NCI-H460 (cell line): ENCODE measurements around the gene MLANA. TPM values are rescaled to one million over a fixed set of nuclear protein-coding genes. Genes with fewer than 3 reads are reported as not detected.
A peak's percentile ranks its signal among the peaks of the same experiment; 100 is the strongest.
"Not testable (repeated sequence)": the region's sequence is repeated elsewhere in the genome, so short reads cannot be mapped to it uniquely, and the experiment has no call there.

Source experiments
- DNase-seq: peaks from one replicate; pipeline ENCODE4 v3.0.0-alpha.2; 2016; ENCODE audit warnings: low read depth; ENCODE audit errors: extremely low read depth
- total RNA-seq: library from RNA; depleted of rRNA; stranded (reverse); fragments of >200 nt; shearing (Covaris generic); gene quantifications from 2 replicates; pipeline ENCODE4 v1.2.3, GENCODE V29; 2014

The MLANA gene
- total RNA-seq, 1 experiment from 2014 or later, result not detected

DNA sequence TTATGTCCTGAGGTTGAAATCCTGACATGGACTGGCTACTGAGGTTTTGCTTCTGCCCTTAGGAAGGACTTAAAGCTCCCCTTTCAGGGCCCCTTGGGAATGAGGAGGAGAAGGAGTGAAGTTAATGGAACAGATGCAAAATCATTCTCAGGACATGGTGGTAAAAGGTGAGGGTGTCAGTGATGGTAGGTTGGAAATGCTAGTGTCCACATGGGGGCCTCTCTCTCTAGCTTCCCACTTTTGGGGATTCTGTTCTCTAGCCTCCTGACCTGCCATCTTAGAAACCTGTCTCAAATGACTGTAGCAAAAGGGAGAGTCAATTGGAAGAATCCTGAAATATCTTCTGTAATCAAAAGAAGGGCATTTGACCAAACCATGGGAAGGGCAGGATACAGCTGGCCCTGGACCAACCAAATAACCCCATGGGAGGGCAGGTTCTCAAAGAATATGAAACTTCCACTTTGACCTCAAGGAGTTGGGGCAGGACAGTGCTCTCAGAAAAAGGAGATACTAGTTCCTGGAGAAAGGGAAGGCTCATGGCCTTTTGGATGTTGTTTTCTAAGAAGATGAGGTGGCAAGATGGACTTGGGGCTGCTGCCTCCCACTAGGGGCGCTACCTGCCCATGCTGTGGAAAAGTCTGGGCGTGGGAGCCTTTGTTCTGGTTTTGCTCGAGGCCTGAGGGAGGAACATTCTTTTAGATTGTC, 21.2 kb upstream of the MLANA start:
- DNase-seq, result no peak

DNA sequence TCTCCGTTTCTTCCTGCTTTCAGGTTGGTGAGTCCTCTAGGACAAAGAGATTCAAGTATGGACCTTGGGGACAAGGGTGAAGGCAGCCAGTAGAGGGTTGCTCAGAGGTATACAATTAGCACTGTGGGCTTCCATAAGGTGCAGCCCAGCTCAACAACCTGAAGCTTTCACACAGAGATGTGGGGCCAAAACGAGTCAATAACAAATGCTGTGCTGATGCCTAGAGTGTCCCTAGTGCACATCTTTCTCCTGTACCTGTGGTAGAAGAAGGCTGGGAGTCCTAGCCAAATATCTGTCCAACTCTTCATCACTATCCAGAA, 20.7 kb upstream of the MLANA start:
- DNase-seq, result no peak

DNA sequence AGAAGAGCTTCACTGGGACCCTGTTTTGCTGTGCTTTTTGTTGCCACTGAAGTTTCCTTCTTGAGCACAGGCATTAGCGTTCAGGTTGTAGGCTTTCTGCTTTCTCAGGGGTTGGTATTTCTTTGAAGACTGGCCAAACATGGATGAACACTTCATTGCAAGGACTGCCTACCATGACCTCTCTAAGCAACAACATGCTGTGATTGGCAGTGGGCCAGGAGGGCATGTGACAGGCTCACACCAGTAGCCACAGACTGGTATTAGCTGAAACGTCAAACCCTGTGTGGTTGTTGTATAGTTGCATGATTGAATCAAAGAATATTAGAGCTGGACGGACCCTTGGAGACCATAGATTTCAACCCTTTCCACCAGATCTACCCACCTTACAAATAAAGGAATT, 20.0 kb upstream of the MLANA start:
- no peak for DNase-seq

GRCh38 chr9:5871785-5872184, 18.9 kb upstream of the MLANA start:
- DNase-seq, result no peak

DNA sequence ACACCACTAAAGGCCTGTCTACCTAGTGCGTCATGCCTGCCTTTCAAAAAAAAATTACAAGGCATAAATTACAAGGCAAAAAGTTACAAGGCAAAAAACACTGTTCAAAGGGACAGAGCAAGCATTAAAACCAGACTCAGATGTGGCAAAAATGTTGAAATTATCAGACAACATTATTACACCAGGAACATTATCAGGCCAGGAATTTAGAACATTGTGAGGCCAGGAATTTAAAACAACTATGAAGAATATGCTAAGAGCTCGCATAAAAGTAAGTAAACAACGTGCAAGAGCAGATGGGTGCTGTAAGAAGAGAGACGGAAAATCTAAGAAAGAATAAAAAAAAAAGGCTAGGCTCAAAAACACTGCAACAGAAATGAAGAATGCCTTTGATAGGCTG, 18.2 kb upstream of the MLANA start:
- no peak for DNase-seq

- no peak for DNase-seq
Measured at GRCh38 chr9:5873439-5873838, 17.2 kb upstream of the MLANA start.

DNA sequence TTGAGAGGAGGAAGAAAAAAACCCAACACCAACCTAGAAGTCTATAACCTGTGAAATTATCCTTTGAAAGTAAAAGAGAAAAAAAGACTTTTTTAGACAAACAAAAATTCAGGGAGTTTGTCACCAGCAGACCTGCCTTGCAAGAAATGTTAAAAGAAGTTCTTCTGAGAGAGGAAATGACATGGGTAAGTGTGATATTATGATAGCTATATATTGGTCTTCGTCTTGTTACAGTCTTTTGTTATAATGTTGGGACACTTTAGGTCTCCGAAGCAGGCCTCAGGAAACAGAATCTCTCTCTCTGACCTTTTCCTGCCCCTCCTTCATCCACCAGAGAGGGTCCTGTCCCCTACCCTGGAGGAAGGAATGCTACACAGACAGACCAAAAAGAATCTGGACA, 16.6 kb upstream of the MLANA start:
- no peak for DNase-seq

DNA sequence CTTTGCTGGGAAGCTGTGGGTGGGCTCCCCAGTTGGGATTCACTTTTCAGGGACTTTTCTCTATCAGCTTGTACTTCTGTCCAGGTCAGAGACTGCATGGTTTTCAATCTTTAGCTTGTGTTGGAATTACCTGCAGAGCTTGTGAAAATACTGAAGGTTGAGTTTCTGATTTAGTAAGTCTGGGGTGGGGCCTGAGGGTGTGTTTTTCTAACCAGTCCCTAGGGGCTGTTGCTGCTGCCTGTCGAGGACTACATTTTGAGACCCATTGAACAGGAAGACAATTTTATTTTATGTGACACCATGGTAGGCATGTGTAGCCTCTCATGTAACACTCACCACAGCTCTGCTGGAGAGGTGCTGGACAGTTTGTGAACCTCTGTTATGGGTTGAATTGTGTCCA, 14.7 kb upstream of the MLANA start:
- DNase-seq, result no peak

- no peak for DNase-seq
Measured at GRCh38 chr9:5876711-5877110, 14.0 kb upstream of the MLANA start.

- DNase-seq, result peak; percentile 33
Measured at GRCh38 chr9:5879419-5880181, 11.1 kb upstream of the MLANA start.

GRCh38 chr9:5882244-5883012, 8.3 kb upstream of the MLANA start:
- not testable (repeated sequence) for DNase-seq

DNA sequence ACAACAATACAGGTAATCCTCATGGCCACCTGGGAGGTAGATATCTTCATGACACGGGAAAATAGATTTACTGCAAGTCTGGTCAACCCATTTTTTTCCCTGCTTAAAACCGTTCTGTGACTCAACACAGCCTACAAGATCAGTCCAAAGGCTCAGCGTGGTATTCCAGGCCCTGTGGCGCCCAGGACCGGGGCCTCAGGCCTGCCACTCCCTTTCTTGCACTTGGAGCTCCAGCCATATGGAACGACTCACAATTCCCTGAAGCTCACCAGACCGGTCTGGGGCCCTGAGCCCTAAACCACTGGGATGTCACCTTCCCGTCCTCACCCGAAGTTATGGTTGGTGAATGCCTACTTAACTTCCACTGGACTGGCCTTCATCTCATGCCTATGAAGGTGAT, 6.5 kb upstream of the MLANA start:
- no peak for DNase-seq

- peak; percentile 56 for DNase-seq
Measured at GRCh38 chr9:5886114-5886939, 4.4 kb upstream of the MLANA start.

GRCh38 chr9:5892456-5893133, 1.9 kb downstream of the MLANA start:
- DNase-seq, result no peak

DNA sequence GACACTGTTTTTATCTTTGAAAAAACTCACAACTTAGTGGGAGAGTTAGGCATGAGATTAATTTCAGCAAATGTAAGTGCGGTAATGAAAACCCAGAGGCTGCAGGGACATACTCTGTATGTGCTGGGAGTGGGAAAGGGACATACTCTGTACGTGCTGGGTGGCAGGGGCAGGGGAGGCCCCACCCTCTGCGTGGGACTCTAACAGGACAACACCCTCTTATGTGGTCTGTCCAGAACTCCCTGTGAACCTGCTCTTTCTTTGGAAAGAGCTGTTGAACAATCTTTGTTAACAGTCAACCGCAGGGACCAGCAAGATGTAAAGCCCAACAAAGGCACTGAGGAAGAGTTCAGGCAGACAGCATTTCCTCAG, 2.4 kb downstream of the MLANA start:
- DNase-seq, result no peak

DNA sequence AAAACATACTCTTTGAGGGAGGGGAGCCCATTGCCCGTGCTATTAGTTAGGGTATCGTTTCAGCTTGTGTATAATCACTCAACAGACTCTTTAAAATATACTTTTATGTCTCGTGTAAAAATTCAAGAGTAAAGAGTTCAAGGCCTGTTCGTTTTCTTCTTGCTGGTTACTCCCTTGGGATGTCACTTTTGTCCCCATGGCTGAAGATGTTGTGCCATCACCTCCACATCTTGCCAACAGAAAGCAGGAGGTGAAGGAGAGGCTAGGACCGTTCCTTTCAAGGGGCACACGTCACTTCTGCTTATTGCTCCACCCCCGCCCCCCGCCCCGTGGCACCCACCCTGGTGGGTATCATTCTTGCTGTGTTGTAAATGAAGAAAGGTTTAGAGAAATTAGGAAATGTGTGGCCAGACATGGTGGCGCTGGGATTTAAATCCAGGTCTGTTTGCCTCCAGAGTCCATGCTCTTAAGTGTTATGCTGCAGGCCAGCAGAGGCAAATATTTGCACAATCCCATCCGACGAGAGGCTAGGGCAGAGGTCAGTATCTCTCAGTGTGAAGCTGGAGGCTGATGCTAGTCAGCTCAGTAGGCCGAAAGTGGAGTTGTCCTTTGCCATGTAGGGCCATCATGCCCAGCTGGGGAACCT, 3.0 kb downstream of the MLANA start:
- DNase-seq, result no peak

- no peak for DNase-seq
Measured at GRCh38 chr9:5894237-5894959, 3.7 kb downstream of the MLANA start.

DNA sequence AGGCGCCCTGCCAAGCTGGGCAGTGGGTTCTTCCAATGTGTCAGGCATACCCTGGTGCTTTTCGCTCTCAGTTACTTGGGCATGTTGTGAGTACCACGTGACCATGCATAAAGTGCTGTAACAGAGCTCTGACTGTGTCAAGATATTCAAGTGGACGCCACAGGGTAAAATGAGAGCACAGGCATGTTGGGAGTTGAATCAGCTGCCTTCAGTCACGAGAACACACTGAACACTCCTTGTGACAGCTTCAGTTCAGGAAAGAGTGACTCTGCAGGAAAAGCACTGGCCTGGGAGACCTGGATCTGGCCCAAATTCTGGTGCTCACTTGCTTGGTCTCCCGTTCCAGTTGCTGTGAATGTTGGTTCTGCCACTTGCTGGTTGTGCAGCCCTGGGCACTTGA, 5.1 kb downstream of the MLANA start:
- DNase-seq, result no peak

DNA sequence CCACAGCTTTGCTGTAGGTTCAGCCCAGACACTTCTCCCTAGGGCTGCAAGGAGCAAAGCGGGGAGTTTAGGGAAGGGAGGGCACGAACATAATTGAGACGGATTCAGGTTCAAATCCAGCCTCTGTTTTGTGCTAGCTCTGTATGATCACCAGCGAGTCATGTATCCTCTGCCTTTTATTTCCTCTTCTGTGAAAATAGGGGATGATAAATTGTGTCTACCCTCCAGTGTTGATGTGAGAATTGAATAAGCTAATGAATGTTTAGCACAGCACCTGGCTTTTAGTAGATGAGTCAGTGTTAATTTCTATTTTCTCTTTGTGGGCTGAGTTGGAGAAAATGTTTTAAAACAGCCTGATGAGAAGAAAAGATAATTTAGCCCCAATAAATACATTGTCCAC, 6.2 kb downstream of the MLANA start:
- DNase-seq, result no peak
